SK-N-SH (cell line): Measurements from ENCODE around the gene LRIT3. TPM values are rescaled to one million over a fixed set of nuclear protein-coding genes. Genes with fewer than 3 reads are reported as not detected.

Experiments used
- CTCF ChIA-PET: fragments of 300-600, 350-600 bp; formaldehyde crosslinking; extraction: SDS; loops from one replicate; lab custom pipeline; 2021; lab: Yijun Ruan, JAX
- POLR2A ChIA-PET: fragments of 350-600 bp; sonication (Branson Sonifier 250); formaldehyde crosslinking; extraction: SDS; loops from one replicate; lab custom pipeline; 2020; ENCODE audit warnings: antibody characterized with exemption, inconsistent platforms; lab: Yijun Ruan, JAX
- DNase-seq: peaks from one replicate; pipeline ENCODE4 v3.0.0; 2012
- H2AFZ ChIP-seq: fragments of 200-600 bp; sonication (generic); 2 replicates; pipeline ENCODE4 v1.8.1; 2016; ENCODE audit warnings: antibody characterized with exemption, mild to moderate bottlenecking, low read depth
- H3F3A ChIP-seq: fragments of 200-600 bp; sonication (generic); replicated peaks from 2 replicates; pipeline ENCODE3; 2016; ENCODE audit warnings: antibody characterized with exemption, mild to moderate bottlenecking; ENCODE audit not compliant: insufficient read depth
- H3K27ac ChIP-seq, 2 experiments: fragments of 200-500 bp in 1 of 2; fragments of 200-600 bp in 1 of 2; sonication (Bioruptor generic) in 1 of 2; sonication (generic), shearing (Covaris generic) in 1 of 2; 2 replicates each; pipeline versions ENCODE4 v1.5.1 to v1.6.1; 2014 to 2016; ENCODE audit warnings: low read depth in 2 of 2, inconsistent platforms in 1 of 2, low read length in 1 of 2, mild to moderate bottlenecking in 1 of 2, mixed read lengths in 1 of 2
- H3K27me3 ChIP-seq: fragments of 200-600 bp; sonication (generic), shearing (Covaris generic); 2 replicates; pipeline ENCODE4 v1.6.1; 2016; ENCODE audit warnings: mixed run types; ENCODE audit not compliant: insufficient read depth
- H3K36me3 ChIP-seq, 2 experiments: fragments of 200-500 bp in 1 of 2; fragments of 200-600 bp in 1 of 2; sonication (Bioruptor generic) in 1 of 2; sonication (generic) in 1 of 2; replicated peaks in 1 of 2; 2 replicates each; pipeline versions ENCODE3 to v1.5.1; 2014 to 2016; ENCODE audit warnings: low read length in 1 of 2, mild to moderate bottlenecking in 1 of 2; ENCODE audit not compliant: insufficient read depth in 2 of 2, control insufficient read depth in 1 of 2
- H3K4me1 ChIP-seq, 2 experiments: fragments of 200-500 bp in 1 of 2; fragments of 200-600 bp in 1 of 2; sonication (Bioruptor generic) in 1 of 2; sonication (generic), shearing (Covaris generic) in 1 of 2; 2 replicates each; pipeline versions ENCODE4 v1.5.1 to v1.6.1; 2014 to 2016; ENCODE audit warnings: low read depth in 1 of 2, low read length in 1 of 2, mixed run types in 1 of 2; ENCODE audit not compliant: insufficient read depth in 2 of 2, control insufficient read depth in 1 of 2
- H3K4me2 ChIP-seq: fragments of 200-600 bp; sonication (generic), shearing (Covaris generic); 2 replicates; pipeline ENCODE4 v1.6.1; 2017; ENCODE audit warnings: mixed run types
- H3K4me3 ChIP-seq, 2 experiments: fragments of 200-500 bp in 1 of 2; fragments of 200-600 bp in 1 of 2; sonication (Bioruptor generic) in 1 of 2; sonication (generic), shearing (Covaris generic) in 1 of 2; 2 replicates each; pipeline versions ENCODE4 v1.5.1 to v1.8.1; 2014 to 2016; ENCODE audit warnings: low read depth in 2 of 2, inconsistent platforms in 1 of 2, low read length in 1 of 2, mild to moderate bottlenecking in 1 of 2, mixed read lengths in 1 of 2, moderate library complexity in 1 of 2
- H3K79me2 ChIP-seq: fragments of 200-600 bp; sonication (generic); 2 replicates; pipeline ENCODE4 v1.8.1; 2017; ENCODE audit warnings: mild to moderate bottlenecking; ENCODE audit not compliant: insufficient read depth
- H3K9ac ChIP-seq: fragments of 200-600 bp; sonication (generic); 2 replicates; pipeline ENCODE4 v1.6.1; 2017; ENCODE audit warnings: mixed run types
- H3K9me2 ChIP-seq: fragments of 200-600 bp; sonication (generic); 2 replicates; pipeline ENCODE4 v1.6.1; 2017; ENCODE audit warnings: mixed run types
- H3K9me3 ChIP-seq: fragments of 200-600 bp; sonication (generic); 2 replicates; pipeline ENCODE4 v1.6.1; 2017; ENCODE audit warnings: mixed run types, mild to moderate bottlenecking, moderate library complexity
- H4K20me1 ChIP-seq: fragments of 200-600 bp; sonication (generic); 2 replicates; pipeline ENCODE4 v1.6.1; 2017; ENCODE audit warnings: mild to moderate bottlenecking, mixed run types; ENCODE audit not compliant: insufficient read depth
- CHD2 ChIP-seq: fragments of 150-350 bp; IDR thresholded peaks from 2 replicates; pipeline ENCODE4 v1.6.1; 2018; ENCODE audit warnings: low read length; ENCODE audit not compliant: partially characterized antibody
- EP300 ChIP-seq, 2 experiments: IDR thresholded peaks; 2 replicates each; pipeline versions ENCODE4 v1.4.0 to v1.6.1; 2012; ENCODE audit warnings: borderline replicate concordance in 1 of 2, low read depth in 1 of 2, low read length in 1 of 2
- EZH2phosphoT487 ChIP-seq: fragments of 200-600 bp; sonication (generic); IDR thresholded peaks from 2 replicates; pipeline ENCODE4 v1.6.1; 2017; ENCODE audit warnings: low read depth, mixed run types, mild to moderate bottlenecking, antibody characterized with exemption, moderate library complexity, borderline replicate concordance
- FOSL2 ChIP-seq: IDR thresholded peaks from 2 replicates; pipeline ENCODE4 v1.4.0; 2012; ENCODE audit warnings: low read depth, mild to moderate bottlenecking, moderate library complexity, borderline replicate concordance
- FOXJ3 ChIP-seq: sonication (generic); formaldehyde crosslinking; IDR thresholded peaks from 2 replicates; pipeline ENCODE4 v1.5.1; 2020; ENCODE audit warnings: mild to moderate bottlenecking, missing genetic modification reagents
- GABPA ChIP-seq: IDR thresholded peaks from 2 replicates; pipeline ENCODE4 v1.4.0; 2012; ENCODE audit warnings: low read depth, mild to moderate bottlenecking
- GATA2 ChIP-seq: sonication (generic); formaldehyde crosslinking; IDR thresholded peaks from 2 replicates; pipeline ENCODE4 v1.5.0; 2020; ENCODE audit warnings: mild to moderate bottlenecking, missing genetic modification reagents
- JUND ChIP-seq: IDR thresholded peaks from 2 replicates; pipeline ENCODE4 v1.4.0; 2012
- MEF2A ChIP-seq: IDR thresholded peaks from 2 replicates; pipeline ENCODE4 v1.4.0; 2012; ENCODE audit warnings: low read depth, borderline replicate concordance
- NFIC ChIP-seq: IDR thresholded peaks from 2 replicates; pipeline ENCODE4 v1.4.0; 2012; ENCODE audit warnings: borderline replicate concordance
- RCOR1 ChIP-seq: fragments of 150-350 bp; IDR thresholded peaks from 2 replicates; pipeline ENCODE4 v1.6.1; 2017; ENCODE audit warnings: antibody characterized with exemption, low read length
- RFX5 ChIP-seq: IDR thresholded peaks from 2 replicates; pipeline ENCODE4 v1.6.1; 2012; ENCODE audit warnings: mild to moderate bottlenecking, improper control_type of control experiment, low read length
- SIN3A ChIP-seq: IDR thresholded peaks from 2 replicates; pipeline ENCODE4 v1.6.1; 2012; ENCODE audit warnings: low read depth, mild to moderate bottlenecking, low read length, moderate library complexity, borderline replicate concordance
- WGBS: methylation state at CpG from one replicate; pipeline ENCODE4 v1.1.6; 2017; ENCODE audit warnings: low lambda C conversion rate; 5-methylcytosine and 5-hydroxymethylcytosine counted together
- polyA plus RNA-seq, 3 experiments: library from polyadenylated mRNA; depleted of rRNA; stranded (reverse); fragments of >200 nt; gene quantifications; 2 replicates each; pipeline ENCODE4 v1.2.3, GENCODE V29; 2012
- TF ChIP-seq, protein P1 (sequence below): fragments of 200-600 bp; sonication (generic); IDR thresholded peaks from 2 replicates; pipeline ENCODE4 v1.6.1; 2017; ENCODE audit warnings: antibody characterized with exemption, mild to moderate bottlenecking, moderate library complexity
- TF ChIP-seq, protein P2 (sequence below): fragments of 150-350 bp; IDR thresholded peaks from 2 replicates; pipeline ENCODE4 v1.6.1; 2017; ENCODE audit warnings: antibody characterized with exemption, low read length, low read depth, borderline replicate concordance

LRIT3 gene
- polyA plus RNA-seq, 1 of the 3 experiments (the other 2 are of a cell fraction) = not detected

DNA sequence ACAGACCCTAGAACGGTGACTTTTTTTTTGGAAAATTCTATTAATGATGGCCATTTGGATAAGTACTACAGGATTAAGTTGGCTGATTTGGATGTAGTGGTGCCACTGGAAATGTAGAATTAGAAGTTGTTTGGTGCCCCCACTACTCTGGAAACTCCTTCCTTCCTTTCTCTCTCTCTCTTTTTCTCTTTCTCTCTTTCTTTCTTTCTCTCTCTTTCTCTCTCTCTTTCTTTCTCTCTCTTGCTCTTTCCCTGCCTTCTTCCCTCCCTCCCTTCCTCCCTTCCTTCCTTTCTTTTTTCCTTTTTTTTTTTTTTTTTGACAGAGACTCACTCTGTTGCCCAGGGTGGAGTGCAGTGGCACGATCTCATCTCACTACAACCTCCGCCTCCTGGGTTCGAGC lies 29.6 kb upstream of the LRIT3 start:
- H3F3A ChIP-seq = peaks cover 5% of the 10 kb centered on the region
- H3K9ac ChIP-seq = no peak overlapping the region
- H2AFZ ChIP-seq = no peak overlapping the region
- H3K4me3 ChIP-seq = no peak overlapping the region
- no peak for DNase-seq
- peaks cover 5 to 11% of the 10 kb centered on the region in 2 experiments; a peak in 3 of 4 replicates for H3K4me1 ChIP-seq
- no peak overlapping the region for H3K4me2 ChIP-seq
- H3K27me3 ChIP-seq = no peaks in the 10 kb centered on the region
- no peaks in the 10 kb centered on the region for H3K9me2 ChIP-seq
- H3K36me3 ChIP-seq = peaks cover 52 to 53% of the 10 kb centered on the region in 2 experiments
- CTCF ChIA-PET = interaction anchor here (2.4 kb wide), 1 partner anchor 385 kb away, joined by 9 read pairs; the partner anchor contains the start of gene SEC24B
- 100% methylated on average over 4 of the region's 4 CpGs for WGBS
- H3K9me3 ChIP-seq = no peaks in the 10 kb centered on the region
- POLR2A ChIA-PET = no interaction called here
- no peak overlapping the region for H3K27ac ChIP-seq
- peaks cover 60% of the 10 kb centered on the region for H3K79me2 ChIP-seq
- TF ChIP-seq GABPA = no peak
- no peak for TF ChIP-seq EP300 (IDR thresholded peaks at IDR 0.05; ENCODE audit: borderline replicate concordance in 1 of 2, low read depth in 1 of 2, low read length in 1 of 2)
- TF ChIP-seq EZH2phosphoT487 = no peak
- no peak for TF ChIP-seq RFX5
- TF ChIP-seq, protein P1, sequence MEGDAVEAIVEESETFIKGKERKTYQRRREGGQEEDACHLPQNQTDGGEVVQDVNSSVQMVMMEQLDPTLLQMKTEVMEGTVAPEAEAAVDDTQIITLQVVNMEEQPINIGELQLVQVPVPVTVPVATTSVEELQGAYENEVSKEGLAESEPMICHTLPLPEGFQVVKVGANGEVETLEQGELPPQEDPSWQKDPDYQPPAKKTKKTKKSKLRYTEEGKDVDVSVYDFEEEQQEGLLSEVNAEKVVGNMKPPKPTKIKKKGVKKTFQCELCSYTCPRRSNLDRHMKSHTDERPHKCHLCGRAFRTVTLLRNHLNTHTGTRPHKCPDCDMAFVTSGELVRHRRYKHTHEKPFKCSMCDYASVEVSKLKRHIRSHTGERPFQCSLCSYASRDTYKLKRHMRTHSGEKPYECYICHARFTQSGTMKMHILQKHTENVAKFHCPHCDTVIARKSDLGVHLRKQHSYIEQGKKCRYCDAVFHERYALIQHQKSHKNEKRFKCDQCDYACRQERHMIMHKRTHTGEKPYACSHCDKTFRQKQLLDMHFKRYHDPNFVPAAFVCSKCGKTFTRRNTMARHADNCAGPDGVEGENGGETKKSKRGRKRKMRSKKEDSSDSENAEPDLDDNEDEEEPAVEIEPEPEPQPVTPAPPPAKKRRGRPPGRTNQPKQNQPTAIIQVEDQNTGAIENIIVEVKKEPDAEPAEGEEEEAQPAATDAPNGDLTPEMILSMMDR = no peak
- no peak for TF ChIP-seq CHD2
- TF ChIP-seq SIN3A = no peak
- TF ChIP-seq GATA2 = no peak
- no peak for TF ChIP-seq FOSL2
- TF ChIP-seq MEF2A = no peak
- TF ChIP-seq, protein P2, sequence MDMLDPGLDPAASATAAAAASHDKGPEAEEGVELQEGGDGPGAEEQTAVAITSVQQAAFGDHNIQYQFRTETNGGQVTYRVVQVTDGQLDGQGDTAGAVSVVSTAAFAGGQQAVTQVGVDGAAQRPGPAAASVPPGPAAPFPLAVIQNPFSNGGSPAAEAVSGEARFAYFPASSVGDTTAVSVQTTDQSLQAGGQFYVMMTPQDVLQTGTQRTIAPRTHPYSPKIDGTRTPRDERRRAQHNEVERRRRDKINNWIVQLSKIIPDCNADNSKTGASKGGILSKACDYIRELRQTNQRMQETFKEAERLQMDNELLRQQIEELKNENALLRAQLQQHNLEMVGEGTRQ = no peak
- no peak for TF ChIP-seq RCOR1
- TF ChIP-seq NFIC = no peak
- no peak for TF ChIP-seq JUND
- no peak for TF ChIP-seq FOXJ3 (CRISPR knock-in tag)
- no peaks in the 10 kb centered on the region for H4K20me1 ChIP-seq

DNA sequence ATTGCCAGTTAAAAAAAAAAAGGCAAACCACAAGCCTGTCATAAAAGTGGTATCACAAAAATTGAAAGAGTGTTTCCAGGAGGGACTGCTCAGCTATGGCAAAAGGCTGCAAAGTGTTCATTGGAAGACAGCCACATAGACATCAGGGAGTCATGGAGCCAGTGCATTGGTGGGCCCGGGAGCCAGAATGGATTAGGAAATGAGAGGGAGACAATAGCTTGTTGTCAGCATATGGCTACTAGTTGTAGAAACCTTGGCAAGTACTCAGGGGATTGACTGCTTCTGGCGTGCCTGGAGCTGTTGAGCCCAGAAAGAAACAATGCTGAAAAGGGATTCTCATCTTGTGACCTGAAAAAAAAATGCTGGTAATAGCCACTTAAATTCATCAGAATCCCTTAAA lies 27.3 kb upstream of the LRIT3 start:
- no peak overlapping the region for H3K4me2 ChIP-seq
- H4K20me1 ChIP-seq = no peaks in the 10 kb centered on the region
- WGBS = 100% methylated on average over 2 of the region's 2 CpGs
- H3K27me3 ChIP-seq = no peaks in the 10 kb centered on the region
- H3K9ac ChIP-seq = no peak overlapping the region
- no peak for DNase-seq
- peaks cover 72 to 75% of the 10 kb centered on the region in 2 experiments for H3K36me3 ChIP-seq
- H3K9me2 ChIP-seq = no peaks in the 10 kb centered on the region
- H3K4me1 ChIP-seq = peaks cover 5 to 8% of the 10 kb centered on the region in 2 experiments; a peak in 3 of 4 replicates
- TF ChIP-seq GATA2 = no peak
- TF ChIP-seq GABPA = no peak
- no peaks in the 10 kb centered on the region for H3K9me3 ChIP-seq
- H3F3A ChIP-seq = peaks cover 21% of the 10 kb centered on the region
- no peak overlapping the region for H3K4me3 ChIP-seq
- no peak overlapping the region for H3K27ac ChIP-seq
- H3K79me2 ChIP-seq = peaks cover 58% of the 10 kb centered on the region
- no peak overlapping the region for H2AFZ ChIP-seq
- POLR2A ChIA-PET = no interaction called here
- CTCF ChIA-PET = interaction anchor here (0.6 to 1.6 kb wide), 2 partner anchors 91 to 117 kb away, joined by 4 to 5 read pairs; partner anchors contain the start of gene CASP6
